Esophagus squamous epithelium (tissue), 4 donors: ENCODE measurements around the gene CACNA2D2.
A peak's percentile ranks its signal among the peaks of the same experiment; 100 is the strongest.

ENCODE experiments used
- CTCF ChIP-seq, 6 experiments: fragments of 450-650 bp in 4 of 6; fragments of 200-600 bp in 2 of 6; sonication (generic) in 2 of 6; IDR thresholded peaks; one replicate each; pipeline ENCODE4 v1.5.1; 2016 to 2019; ENCODE audit warnings: antibody characterized with exemption in 6 of 6, mild to moderate bottlenecking in 4 of 6, moderate library complexity in 4 of 6
- POLR2A ChIP-seq, 4 donors: fragments of 450-650 bp; IDR thresholded peaks; one replicate each; pipeline ENCODE4 v1.6.1; 2017; ENCODE audit warnings: antibody characterized with exemption in 4 of 4, mild to moderate bottlenecking in 4 of 4, moderate library complexity in 3 of 4

DNA sequence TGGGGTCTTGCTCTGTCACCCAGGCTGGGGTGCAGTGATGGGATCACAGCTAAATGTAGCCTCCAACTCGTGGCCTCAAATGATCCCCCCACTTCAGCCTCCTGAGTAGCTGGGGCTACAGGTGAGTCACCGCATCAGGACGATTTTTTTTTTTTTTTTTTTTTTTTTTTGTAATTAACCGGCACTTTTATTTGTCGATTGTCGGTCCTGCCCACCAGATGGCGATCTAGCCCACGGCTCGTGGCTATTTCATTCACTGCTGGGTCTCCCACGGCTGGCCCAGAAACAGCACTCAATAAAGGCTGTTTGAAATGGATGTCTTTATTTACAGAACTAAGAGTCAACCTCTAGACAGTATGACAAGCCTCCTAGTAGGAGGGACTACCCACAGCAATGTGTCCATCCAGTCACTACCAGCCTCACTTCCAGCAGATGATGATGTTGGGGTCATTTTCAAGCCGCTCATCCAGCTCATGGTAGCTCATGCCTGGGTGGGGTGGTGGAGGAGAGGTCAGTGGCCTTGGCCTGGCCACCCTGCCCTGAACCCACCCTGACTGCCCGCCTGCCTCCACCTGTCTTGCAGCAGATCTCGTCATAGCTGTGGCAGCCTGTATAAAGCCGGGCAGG lies 156.1 kb downstream of the CACNA2D2 start:
- peak in 5 of 6 experiments; percentile 22 to 62 (median 48) for TF ChIP-seq CTCF (IDR thresholded peaks at IDR 0.05)
- TF ChIP-seq POLR2A (IDR thresholded peaks at IDR 0.05): no peak
